OCI-LY1 (cell line): ENCODE data around the gene RSAD1.

ENCODE experiments used
- H2AFZ ChIP-seq: fragments of 200-600 bp; sonication (generic), shearing (Covaris generic); 2 replicates; pipeline ENCODE4 v1.6.0; 2014; ENCODE audit warnings: antibody characterized with exemption, mild to moderate bottlenecking, low read length
- H3F3A ChIP-seq: fragments of 200-600 bp; sonication (generic), shearing (Covaris generic); 2 replicates; pipeline ENCODE4 v1.6.0; 2014; ENCODE audit warnings: mild to moderate bottlenecking, antibody characterized with exemption, low read length, moderate library complexity; ENCODE audit not compliant: insufficient read depth
- H3K27ac ChIP-seq: fragments of 200-600 bp; sonication (generic); 2 replicates; pipeline ENCODE4 v1.5.1; 2014; ENCODE audit warnings: low read length, mixed run types, mild to moderate bottlenecking, low read depth; ENCODE audit not compliant: poor library complexity, severe bottlenecking
- H3K27me3 ChIP-seq: fragments of 200-600 bp; sonication (generic); 2 replicates; pipeline ENCODE4 v1.6.0; 2014; ENCODE audit warnings: antibody characterized with exemption, mild to moderate bottlenecking, low read length, moderate library complexity; ENCODE audit not compliant: insufficient read depth
- H3K36me3 ChIP-seq: fragments of 200-600 bp; sonication (generic); 2 replicates; pipeline ENCODE4 v1.6.1; 2014; ENCODE audit warnings: mild to moderate bottlenecking, antibody characterized with exemption, low read length, moderate library complexity, mixed read lengths; ENCODE audit not compliant: insufficient read depth
- H3K4me1 ChIP-seq: fragments of 200-600 bp; sonication (generic); 2 replicates; pipeline ENCODE4 v1.5.1; 2014; ENCODE audit warnings: mild to moderate bottlenecking, low read length, moderate library complexity; ENCODE audit not compliant: insufficient read depth, severe bottlenecking
- H3K4me2 ChIP-seq: fragments of 200-600 bp; sonication (generic), shearing (Covaris generic); 2 replicates; pipeline ENCODE4 v1.6.1; 2014; ENCODE audit warnings: low read length
- H3K4me3 ChIP-seq: fragments of 200-600 bp; sonication (generic); 2 replicates; pipeline ENCODE4 v1.5.1; 2014; ENCODE audit warnings: low read length, low read depth, mild to moderate bottlenecking, mixed read lengths; ENCODE audit not compliant: poor library complexity, severe bottlenecking
- H3K79me2 ChIP-seq: fragments of 200-600 bp; shearing (Covaris generic); 2 replicates; pipeline ENCODE4 v1.6.1; 2016; ENCODE audit warnings: mixed run types, low read length, mixed read lengths; ENCODE audit not compliant: insufficient read depth
- H3K9ac ChIP-seq: fragments of 200-600 bp; sonication (generic), shearing (Covaris generic); 2 replicates; pipeline ENCODE4 v1.6.1; 2014; ENCODE audit warnings: mild to moderate bottlenecking, low read length, mixed read lengths
- H3K9me2 ChIP-seq: fragments of 200-600 bp; sonication (generic), shearing (Covaris generic); 2 replicates; pipeline ENCODE4 v1.6.1; 2014; ENCODE audit warnings: low read depth, mild to moderate bottlenecking, low read length, mixed read lengths
- H3K9me3 ChIP-seq: fragments of 200-600 bp; shearing (Covaris generic); 2 replicates; pipeline ENCODE4 v1.6.1; 2014; ENCODE audit warnings: low read length, mixed read lengths
- H4K20me1 ChIP-seq: fragments of 200-600 bp; sonication (generic), shearing (Covaris generic); 2 replicates; pipeline ENCODE4 v1.6.0; 2016; ENCODE audit warnings: mild to moderate bottlenecking, low read length; ENCODE audit not compliant: insufficient read depth
- CTCF ChIP-seq: fragments of 200-600 bp; sonication (generic), shearing (Covaris generic); IDR thresholded peaks from 2 replicates; pipeline ENCODE4 v1.5.1; 2017; ENCODE audit warnings: mild to moderate bottlenecking, antibody characterized with exemption, low read length, moderate library complexity, mixed read lengths
- EZH2 ChIP-seq: fragments of 200-600 bp; sonication (generic), shearing (Covaris generic); IDR thresholded peaks from 2 replicates; pipeline ENCODE4 v1.8.0; 2017; ENCODE audit warnings: borderline replicate concordance, mixed run types, mild to moderate bottlenecking, antibody characterized with exemption, low read length, moderate library complexity, mixed read lengths

The RSAD1 gene

GRCh38 chr17:50527155-50527762 is 48.6 kb downstream of the RSAD1 start:
- no peak overlapping the region for H3K4me2 ChIP-seq
- H3K79me2 ChIP-seq, result no peaks in the 10 kb centered on the region
- no peaks in the 10 kb centered on the region for H3K9me2 ChIP-seq
- no peak overlapping the region for H2AFZ ChIP-seq
- peaks cover 3% of the 10 kb centered on the region; the same call in 1 of the 2 replicates for H3K27me3 ChIP-seq
- no peak overlapping the region for H3K4me3 ChIP-seq
- no peaks in the 10 kb centered on the region for H3K4me1 ChIP-seq
- no peaks in the 10 kb centered on the region for H4K20me1 ChIP-seq
- H3F3A ChIP-seq, result no peaks in the 10 kb centered on the region
- TF ChIP-seq CTCF (no peak), EZH2 (no peak)
- H3K9me3 ChIP-seq, result no peaks in the 10 kb centered on the region
- no peaks in the 10 kb centered on the region for H3K36me3 ChIP-seq
- H3K27ac ChIP-seq, result no peak overlapping the region
- H3K9ac ChIP-seq, result no peak overlapping the region

- no peaks in the 10 kb centered on the region for H3F3A ChIP-seq
- TF ChIP-seq CTCF (no peak), EZH2 (no peak)
- H2AFZ ChIP-seq, result no peak overlapping the region
- H4K20me1 ChIP-seq, result no peaks in the 10 kb centered on the region
- H3K4me3 ChIP-seq, result no peak overlapping the region
- no peak overlapping the region for H3K9ac ChIP-seq
- no peaks in the 10 kb centered on the region for H3K79me2 ChIP-seq
- no peaks in the 10 kb centered on the region for H3K36me3 ChIP-seq
- H3K4me1 ChIP-seq, result no peaks in the 10 kb centered on the region
- no peak overlapping the region for H3K27ac ChIP-seq
- H3K9me2 ChIP-seq, result no peaks in the 10 kb centered on the region
- peaks cover 3% of the 10 kb centered on the region; the same call in 1 of the 2 replicates for H3K27me3 ChIP-seq
- H3K4me2 ChIP-seq, result no peak overlapping the region
- H3K9me3 ChIP-seq, result no peaks in the 10 kb centered on the region
Observed at GRCh38 chr17:50527949-50528474, 49.4 kb downstream of the RSAD1 start.

GRCh38 chr17:50529849-50530248 is 51.2 kb downstream of the RSAD1 start:
- Histone ChIP-seq H3F3A (no peaks in the 10 kb centered on the region), H4K20me1 (no peaks in the 10 kb centered on the region), H2AFZ (no peak overlapping the region), H3K4me1 (no peaks in the 10 kb centered on the region), H3K4me3 (no peak overlapping the region), H3K27me3 (peaks cover 3% of the 10 kb centered on the region; the same call in 1 of the 2 replicates), H3K79me2 (no peaks in the 10 kb centered on the region), H3K36me3 (no peaks in the 10 kb centered on the region), H3K4me2 (no peak overlapping the region), H3K27ac (no peak overlapping the region), H3K9me3 (no peaks in the 10 kb centered on the region), H3K9me2 (no peaks in the 10 kb centered on the region), H3K9ac (no peak overlapping the region)
- TF ChIP-seq CTCF, result no peak
- TF ChIP-seq EZH2, result no peak
